Body of pancreas (tissue), 4 donors: Measurements from ENCODE around the gene GUCY2C. TPM values are rescaled to one million over a fixed set of nuclear protein-coding genes. Genes with fewer than 3 reads are reported as not detected.

Experiments
- ATAC-seq: fragments of 150-250 bp; one replicate; pipeline ENCODE4 v1.9.1; 2016
- DNase-seq, 4 donors: peaks; one replicate each; pipeline ENCODE4 v3.0.0-alpha.2; 2019
- H3K27ac ChIP-seq, 4 donors: fragments of 200-600 bp; sonication (generic); 1 replicate in 3 of 4; 2 replicates in 1 of 4; pipeline versions ENCODE4 v1.5.1 to v1.6.1; 2016 to 2019; ENCODE audit warnings: mild to moderate bottlenecking in 1 of 4, mixed read lengths in 1 of 4, moderate library complexity in 1 of 4
- H3K27me3 ChIP-seq, 2 donors: fragments of 200-600 bp; sonication (generic); one replicate each; pipeline ENCODE4 v1.6.0; 2016; ENCODE audit warnings: mild to moderate bottlenecking in 1 of 2
- H3K36me3 ChIP-seq, 2 donors: fragments of 200-600 bp; sonication (generic); replicated peaks in 1 of 2; 2 replicates each; pipeline ENCODE4 v1.5.1; 2016; ENCODE audit warnings: low read depth in 2 of 2; ENCODE audit not compliant: insufficient read depth in 1 of 2
- H3K4me1 ChIP-seq: fragments of 200-600 bp; sonication (generic); one replicate; pipeline ENCODE4 v1.6.0; 2016
- H3K4me3 ChIP-seq, 2 donors: fragments of 200-600 bp; sonication (generic); 1 replicate in 1 of 2; 2 replicates in 1 of 2; pipeline ENCODE4 v1.5.1; 2016 to 2019
- H3K9me3 ChIP-seq, 3 donors: fragments of 200-600 bp; sonication (generic); 1 replicate in 2 of 3; 2 replicates in 1 of 3; pipeline ENCODE4 v1.5.1; 2016
- POLR2A ChIP-seq, 3 donors: fragments of 450-650 bp; IDR thresholded peaks; one replicate each; pipeline ENCODE4 v1.6.1; 2016; ENCODE audit warnings: antibody characterized with exemption in 3 of 3, mild to moderate bottlenecking in 2 of 3
- WGBS, 2 donors: methylation state at CpG; one replicate each; pipeline ENCODE4 v1.1.5; 2017; 5-methylcytosine and 5-hydroxymethylcytosine counted together
- intact Hi-C: fragments of 100-400 bp; cut with DNase I; formaldehyde crosslinking; loops from one replicate; pipeline ENCODE4 v1.15.1; 2023
- total RNA-seq, 2 donors: library from RNA; depleted of rRNA; stranded (reverse); fragments of >200 nt; gene quantifications; one replicate each; pipeline ENCODE4 v1.1.0, GENCODE V29; 2016
- TF ChIP-seq, protein P1 (sequence below), 7 experiments: fragments of 450-650 bp in 4 of 7; fragments of 200-600 bp in 3 of 7; sonication (generic) in 3 of 7; IDR thresholded peaks; one replicate each; pipeline ENCODE4 v1.5.1; 2016 to 2019; ENCODE audit warnings: antibody characterized with exemption in 7 of 7

The GUCY2C gene
- total RNA-seq, 2 donors from 2014 or later, result not detected

DNA sequence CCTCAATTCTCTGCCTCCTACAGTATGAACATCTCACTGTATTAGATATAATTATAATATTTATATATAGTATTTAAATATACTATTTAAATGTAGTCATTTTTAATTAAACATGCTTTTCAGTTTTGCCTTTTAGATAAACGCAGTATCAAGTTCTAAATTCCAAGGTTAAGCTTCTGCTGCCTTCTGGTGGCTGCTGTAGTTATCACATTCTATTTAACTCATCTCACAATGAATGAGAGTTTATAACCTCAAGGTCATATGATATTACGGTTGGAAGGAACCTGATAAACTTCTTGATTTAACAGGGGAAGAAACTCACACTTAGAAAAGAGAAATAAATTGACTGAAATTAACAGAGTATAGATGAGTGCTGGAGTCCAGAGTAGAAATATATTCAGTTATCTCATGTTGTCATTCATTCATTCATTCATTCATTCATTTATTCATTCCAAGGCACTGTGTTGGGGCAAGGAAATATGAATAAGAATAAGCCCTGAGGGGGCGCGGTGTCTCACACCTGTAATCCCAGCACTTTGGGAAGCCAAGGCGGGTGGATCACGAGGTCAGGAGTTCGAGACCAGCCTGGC is 31.9 kb downstream of the GUCY2C start:
- 55 to 67% methylated on average over 7 of the region's 7 CpGs for WGBS, 2 donors
- H3K9me3 ChIP-seq, result no peaks in the 10 kb centered on the region
- intact Hi-C loops, result no loop called here
- no peaks in the 10 kb centered on the region for H3K36me3 ChIP-seq
- peak; percentile 38 to 70 (median 51) for DNase-seq
- no peak overlapping the region for H3K27ac ChIP-seq
- H3K27me3 ChIP-seq, result no peaks in the 10 kb centered on the region
- no peaks in the 10 kb centered on the region for H3K4me1 ChIP-seq
- peak; percentile 79 for ATAC-seq
- TF ChIP-seq, protein P1, sequence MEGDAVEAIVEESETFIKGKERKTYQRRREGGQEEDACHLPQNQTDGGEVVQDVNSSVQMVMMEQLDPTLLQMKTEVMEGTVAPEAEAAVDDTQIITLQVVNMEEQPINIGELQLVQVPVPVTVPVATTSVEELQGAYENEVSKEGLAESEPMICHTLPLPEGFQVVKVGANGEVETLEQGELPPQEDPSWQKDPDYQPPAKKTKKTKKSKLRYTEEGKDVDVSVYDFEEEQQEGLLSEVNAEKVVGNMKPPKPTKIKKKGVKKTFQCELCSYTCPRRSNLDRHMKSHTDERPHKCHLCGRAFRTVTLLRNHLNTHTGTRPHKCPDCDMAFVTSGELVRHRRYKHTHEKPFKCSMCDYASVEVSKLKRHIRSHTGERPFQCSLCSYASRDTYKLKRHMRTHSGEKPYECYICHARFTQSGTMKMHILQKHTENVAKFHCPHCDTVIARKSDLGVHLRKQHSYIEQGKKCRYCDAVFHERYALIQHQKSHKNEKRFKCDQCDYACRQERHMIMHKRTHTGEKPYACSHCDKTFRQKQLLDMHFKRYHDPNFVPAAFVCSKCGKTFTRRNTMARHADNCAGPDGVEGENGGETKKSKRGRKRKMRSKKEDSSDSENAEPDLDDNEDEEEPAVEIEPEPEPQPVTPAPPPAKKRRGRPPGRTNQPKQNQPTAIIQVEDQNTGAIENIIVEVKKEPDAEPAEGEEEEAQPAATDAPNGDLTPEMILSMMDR (IDR thresholded peaks at IDR 0.05), result peak in 6 of 7 experiments; percentile 52 to 89 (median 80)
- no peak for TF ChIP-seq POLR2A (IDR thresholded peaks at IDR 0.05)
- no peak overlapping the region for H3K4me3 ChIP-seq

DNA sequence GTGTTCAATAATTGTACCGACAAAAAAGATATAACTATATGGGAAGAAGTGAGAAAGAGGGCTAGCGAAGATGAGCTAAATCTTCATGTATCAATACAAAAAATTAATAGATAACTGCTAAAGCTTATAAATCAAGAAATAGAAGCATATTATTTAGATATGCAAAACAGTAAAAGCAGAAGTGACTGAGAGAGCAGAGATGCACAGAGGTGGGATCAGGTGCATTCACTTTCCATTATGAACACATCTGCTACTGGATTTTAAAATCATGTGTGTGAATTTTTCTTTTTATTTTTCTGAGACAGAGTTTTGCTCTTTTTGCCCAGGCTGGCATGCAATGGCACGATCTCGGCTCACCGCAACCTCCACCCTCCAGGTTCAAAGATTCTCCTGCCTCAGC is 33.4 kb downstream of the GUCY2C start:
- DNase-seq (no peak), ATAC-seq (no peak)
- Histone ChIP-seq H3K4me3 (no peak overlapping the region), H3K4me1 (no peaks in the 10 kb centered on the region), H3K9me3 (no peaks in the 10 kb centered on the region), H3K36me3 (no peaks in the 10 kb centered on the region), H3K27me3 (no peaks in the 10 kb centered on the region), H3K27ac (no peak overlapping the region)
- TF ChIP-seq, protein P1 (IDR thresholded peaks at IDR 0.05), result no peak
- no peak for TF ChIP-seq POLR2A (IDR thresholded peaks at IDR 0.05)
- WGBS, 2 donors, result 92 to 93% methylated on average over 5 of the region's 5 CpGs
- intact Hi-C loops, result no loop called here

DNA sequence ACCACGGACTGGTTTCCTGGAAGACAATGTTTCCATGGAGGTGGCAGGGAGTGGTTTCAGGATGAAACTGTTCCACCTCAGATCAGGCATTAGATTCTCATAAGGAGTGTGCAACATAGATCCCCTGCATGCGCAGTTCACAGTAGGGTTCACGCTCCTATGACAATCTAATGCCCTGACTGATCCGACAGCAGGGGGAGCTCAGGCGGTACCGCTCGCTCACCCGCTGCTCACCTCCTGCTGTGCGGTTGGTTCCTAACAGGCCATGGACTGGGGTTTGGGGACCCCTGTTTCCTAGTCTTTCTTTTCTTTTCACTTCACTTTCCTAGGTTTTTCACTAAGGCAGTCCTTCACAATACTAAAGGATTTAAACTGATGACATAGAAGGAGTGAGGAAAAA is 39.6 kb downstream of the GUCY2C start:
- no peak for DNase-seq
- no peak overlapping the region for H3K27ac ChIP-seq
- WGBS, 2 donors, result 96 to 98% methylated on average over 9 of the region's 9 CpGs
- intact Hi-C loops, result loop anchor here (5.0 kb wide), 1 partner anchor 420 kb away; no protein-coding TSS in a partner anchor
- no peaks in the 10 kb centered on the region for H3K27me3 ChIP-seq
- no peaks in the 10 kb centered on the region for H3K4me1 ChIP-seq
- TF ChIP-seq POLR2A (IDR thresholded peaks at IDR 0.05), result no peak
- TF ChIP-seq, protein P1 (IDR thresholded peaks at IDR 0.05), result no peak
- no peak for ATAC-seq
- H3K9me3 ChIP-seq, result no peaks in the 10 kb centered on the region
- H3K4me3 ChIP-seq, result no peak overlapping the region
- no peaks in the 10 kb centered on the region for H3K36me3 ChIP-seq

DNA sequence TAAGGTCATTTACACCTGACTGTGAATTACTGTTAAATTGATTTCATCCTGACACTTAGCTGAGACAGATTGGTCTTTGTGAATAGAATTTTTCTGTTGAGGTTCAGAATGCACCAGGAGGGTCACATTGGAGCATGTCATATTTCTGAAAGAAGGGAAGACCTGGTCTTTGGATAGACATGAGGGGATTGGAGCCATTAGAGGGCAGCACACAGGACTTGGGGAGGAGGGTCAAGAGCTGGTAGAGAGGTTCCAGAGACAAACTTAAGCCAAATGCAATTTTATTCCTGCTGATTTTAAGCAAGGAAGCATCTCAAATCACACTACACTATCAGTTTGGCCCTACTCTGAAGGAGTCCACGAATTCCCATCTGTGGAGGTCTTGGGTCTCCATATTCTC is 41.1 kb downstream of the GUCY2C start:
- peaks cover 5% of the 10 kb centered on the region for H3K4me1 ChIP-seq
- H3K9me3 ChIP-seq, result no peaks in the 10 kb centered on the region
- no peak overlapping the region for H3K4me3 ChIP-seq
- intact Hi-C loops, result loop anchor here (5.0 kb wide), 1 partner anchor 418 kb away; no protein-coding TSS in a partner anchor
- no peaks in the 10 kb centered on the region for H3K36me3 ChIP-seq
- DNase-seq (no peak), ATAC-seq (no peak)
- no peaks in the 10 kb centered on the region for H3K27me3 ChIP-seq
- no peak overlapping the region for H3K27ac ChIP-seq
- 88 to 93% methylated on average over 1 of the region's 1 CpG for WGBS, 2 donors
- TF ChIP-seq POLR2A (IDR thresholded peaks at IDR 0.05), result no peak
- TF ChIP-seq, protein P1 (IDR thresholded peaks at IDR 0.05), result no peak

DNA sequence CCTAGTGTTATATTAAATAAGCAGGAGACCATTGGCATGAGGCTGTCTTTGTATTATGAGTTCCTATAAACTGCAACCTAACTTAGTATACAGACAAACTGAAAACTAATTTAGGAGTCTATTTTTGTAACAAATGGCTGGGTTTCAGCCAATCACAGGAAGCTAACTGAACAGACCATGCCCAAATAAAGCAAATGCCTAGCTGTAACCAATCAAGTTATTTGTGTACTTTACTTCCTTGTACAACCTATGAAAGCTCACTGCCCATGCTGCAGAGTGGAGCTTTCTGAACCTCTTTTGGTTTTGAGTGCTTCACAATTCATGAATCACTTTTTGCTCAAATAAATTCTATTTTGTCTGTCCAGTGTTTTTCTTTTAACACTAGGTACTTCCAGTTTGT is 41.6 kb downstream of the GUCY2C start:
- H3K36me3 ChIP-seq, result no peaks in the 10 kb centered on the region
- ATAC-seq (no peak), DNase-seq (no peak)
- no peaks in the 10 kb centered on the region for H3K9me3 ChIP-seq
- H3K27ac ChIP-seq, result no peak overlapping the region
- no peak for TF ChIP-seq POLR2A (IDR thresholded peaks at IDR 0.05)
- TF ChIP-seq, protein P1 (IDR thresholded peaks at IDR 0.05), result no peak
- no peak overlapping the region for H3K4me3 ChIP-seq
- H3K27me3 ChIP-seq, result no peaks in the 10 kb centered on the region
- intact Hi-C loops, result loop anchor here (5.0 kb wide), 1 partner anchor 418 kb away; no protein-coding TSS in a partner anchor
- H3K4me1 ChIP-seq, result peaks cover 5% of the 10 kb centered on the region
